ENCODE data around the gene ERFE.

Gene ERFE

DNA sequence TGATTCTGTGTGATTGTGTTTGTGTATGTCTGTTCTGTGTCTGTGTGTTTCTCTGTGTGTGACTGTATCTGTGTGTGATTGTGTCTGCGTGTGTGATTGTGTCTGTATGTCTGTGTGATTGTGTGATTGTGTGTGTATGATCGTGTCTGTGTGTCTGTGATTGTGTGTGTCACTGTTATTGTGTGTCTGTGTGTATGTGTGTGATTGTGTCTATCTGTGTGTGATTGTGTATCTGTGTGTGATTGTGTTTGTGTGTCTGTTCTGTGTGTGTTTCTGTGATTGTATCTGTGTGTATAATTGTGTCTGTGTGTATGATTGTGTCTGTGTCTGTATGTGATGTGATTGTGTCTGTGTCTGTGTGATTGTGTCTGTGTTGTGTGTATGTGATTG lies 32.0 kb upstream of the ERFE start:
- no peak for DNase-seq

DNA sequence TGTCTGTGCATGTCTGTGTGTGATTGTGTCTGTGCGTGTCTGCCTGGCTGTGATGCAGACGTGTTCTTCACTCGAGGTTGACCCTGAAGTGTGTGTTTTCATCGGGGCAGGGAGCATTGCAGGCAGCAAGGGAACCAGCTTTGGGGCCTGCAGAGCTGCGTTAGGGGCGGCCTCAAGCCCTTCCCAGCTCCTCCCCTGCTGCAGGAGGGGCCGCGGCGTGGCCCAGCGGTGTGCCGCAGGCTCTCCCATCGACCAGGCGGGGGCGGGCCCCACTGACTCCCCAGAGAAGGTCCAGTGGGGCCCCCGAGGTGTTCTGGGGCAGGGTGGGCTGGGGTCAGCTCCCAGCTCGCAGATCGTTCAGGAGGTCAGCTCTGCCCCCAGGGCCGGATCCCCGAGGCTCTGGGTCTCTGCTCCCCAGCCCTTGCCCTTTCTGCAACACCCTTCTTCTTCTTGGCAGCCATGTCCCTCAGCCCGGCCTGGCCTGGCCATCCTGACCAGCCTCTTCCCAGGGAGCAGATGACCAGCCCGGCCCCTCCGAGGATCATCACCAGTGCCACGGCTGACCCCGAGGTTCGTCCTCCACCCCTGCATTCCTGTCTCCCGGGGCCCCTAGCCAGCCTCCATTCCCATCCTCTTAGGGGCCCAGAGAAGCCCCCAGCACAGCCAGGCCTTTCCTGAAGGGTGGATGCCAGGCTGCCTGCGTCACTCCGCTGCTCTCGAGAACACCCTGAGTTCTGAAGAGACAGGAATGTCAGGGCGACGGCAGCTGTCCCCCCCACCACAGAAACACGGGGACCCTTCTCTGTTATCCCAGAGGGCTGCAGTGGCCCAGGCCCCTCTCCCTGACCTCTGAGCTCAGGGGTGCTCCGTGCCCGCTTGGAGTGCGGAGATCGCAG lies 31.4 kb upstream of the ERFE start:
- DNase-seq, result no peak

GRCh38 chr2:238128061-238128440 lies 30.7 kb upstream of the ERFE start:
- DNase-seq, result no peak

- no peak for DNase-seq
Observed at GRCh38 chr2:238128534-238129001, 30.2 kb upstream of the ERFE start.

- DNase-seq, result no peak
Observed at GRCh38 chr2:238129166-238130010, 29.4 kb upstream of the ERFE start.

GRCh38 chr2:238130111-238130695 lies 28.6 kb upstream of the ERFE start:
- DNase-seq, result no peak

- no peak for DNase-seq
Observed at GRCh38 chr2:238130696-238131628, 27.8 kb upstream of the ERFE start.

DNA sequence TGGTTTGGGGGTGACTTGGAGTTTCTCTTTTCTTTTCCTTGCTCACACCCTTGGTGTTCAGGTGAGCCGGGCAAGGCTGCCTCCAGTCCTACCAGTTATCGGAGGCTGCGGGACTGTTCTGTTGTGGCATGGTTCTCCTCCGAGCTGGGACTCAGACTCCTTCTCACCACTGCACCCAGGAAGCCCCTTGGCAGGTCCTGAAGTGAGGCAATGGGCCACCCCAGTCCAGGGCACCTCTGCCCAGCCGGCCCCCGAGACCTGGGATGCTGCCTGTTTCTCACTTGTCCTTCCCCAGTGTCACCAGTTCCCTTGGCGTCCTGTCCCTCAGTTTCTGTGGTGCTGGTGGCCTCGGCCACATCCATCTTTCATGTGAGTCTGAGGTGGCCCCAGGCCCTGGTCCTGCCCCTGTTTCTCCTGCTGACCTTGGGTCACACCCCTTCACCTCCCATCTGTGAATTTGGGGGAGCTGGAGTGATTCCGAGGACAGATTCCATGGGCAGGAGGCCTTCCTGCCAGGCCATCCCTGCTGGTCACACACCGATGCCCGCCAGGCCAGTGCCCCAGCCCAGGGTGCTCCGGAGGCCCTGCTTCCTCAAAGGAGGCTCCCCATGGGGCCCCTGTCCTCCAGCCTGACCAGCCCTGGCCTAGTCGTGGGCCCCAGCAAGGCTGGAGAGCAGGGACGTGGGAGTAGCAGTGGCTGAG lies 26.9 kb upstream of the ERFE start:
- no peak for DNase-seq

DNA sequence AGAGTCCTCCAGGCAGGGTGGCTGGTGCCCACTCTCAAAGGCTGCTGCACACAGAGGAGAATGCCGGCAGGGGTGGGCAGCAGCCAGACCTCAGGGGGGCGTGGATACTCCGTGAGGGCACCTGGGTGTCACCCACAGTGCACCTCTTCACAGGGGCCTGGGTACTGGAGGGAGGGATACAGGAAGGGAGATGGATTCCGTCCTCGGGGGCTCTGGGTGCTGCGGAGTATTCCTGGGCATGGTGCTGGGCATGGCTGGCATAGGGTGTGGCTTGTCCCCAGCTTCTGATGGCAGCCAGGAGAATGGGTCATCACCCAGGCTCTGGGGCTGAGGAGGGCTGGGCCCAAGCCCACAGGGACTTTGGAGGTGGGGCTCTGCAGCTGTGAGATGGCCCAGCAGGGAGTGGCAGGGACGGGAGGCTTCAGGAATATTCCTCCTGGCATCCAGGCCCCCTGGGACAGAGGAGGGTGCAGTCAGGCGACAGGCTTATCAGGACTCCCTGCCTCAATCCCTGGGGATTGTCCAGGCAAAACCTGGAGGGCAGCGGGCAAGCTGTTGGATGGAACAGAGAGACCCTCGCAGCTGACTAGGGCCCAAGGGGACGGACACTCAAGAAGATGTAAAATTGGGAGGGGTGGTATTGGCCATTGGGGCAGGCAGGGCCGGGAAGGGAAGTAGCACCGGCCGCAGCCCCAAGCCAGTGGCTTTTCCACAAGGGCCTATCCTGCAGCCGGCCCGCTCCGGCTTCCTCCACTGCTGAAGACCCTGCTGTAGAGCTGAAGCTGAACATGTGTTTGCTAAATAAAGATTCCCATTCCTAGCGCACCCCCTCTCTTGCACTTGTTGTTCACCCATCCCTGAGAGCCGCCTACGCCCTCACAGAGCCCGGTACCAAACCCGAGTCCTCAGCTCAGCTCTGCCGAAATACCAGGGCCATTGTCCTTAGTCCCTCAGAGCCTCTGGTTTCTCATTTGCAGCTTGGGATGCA lies 26.0 kb upstream of the ERFE start:
- DNase-seq, result no peak

DNA sequence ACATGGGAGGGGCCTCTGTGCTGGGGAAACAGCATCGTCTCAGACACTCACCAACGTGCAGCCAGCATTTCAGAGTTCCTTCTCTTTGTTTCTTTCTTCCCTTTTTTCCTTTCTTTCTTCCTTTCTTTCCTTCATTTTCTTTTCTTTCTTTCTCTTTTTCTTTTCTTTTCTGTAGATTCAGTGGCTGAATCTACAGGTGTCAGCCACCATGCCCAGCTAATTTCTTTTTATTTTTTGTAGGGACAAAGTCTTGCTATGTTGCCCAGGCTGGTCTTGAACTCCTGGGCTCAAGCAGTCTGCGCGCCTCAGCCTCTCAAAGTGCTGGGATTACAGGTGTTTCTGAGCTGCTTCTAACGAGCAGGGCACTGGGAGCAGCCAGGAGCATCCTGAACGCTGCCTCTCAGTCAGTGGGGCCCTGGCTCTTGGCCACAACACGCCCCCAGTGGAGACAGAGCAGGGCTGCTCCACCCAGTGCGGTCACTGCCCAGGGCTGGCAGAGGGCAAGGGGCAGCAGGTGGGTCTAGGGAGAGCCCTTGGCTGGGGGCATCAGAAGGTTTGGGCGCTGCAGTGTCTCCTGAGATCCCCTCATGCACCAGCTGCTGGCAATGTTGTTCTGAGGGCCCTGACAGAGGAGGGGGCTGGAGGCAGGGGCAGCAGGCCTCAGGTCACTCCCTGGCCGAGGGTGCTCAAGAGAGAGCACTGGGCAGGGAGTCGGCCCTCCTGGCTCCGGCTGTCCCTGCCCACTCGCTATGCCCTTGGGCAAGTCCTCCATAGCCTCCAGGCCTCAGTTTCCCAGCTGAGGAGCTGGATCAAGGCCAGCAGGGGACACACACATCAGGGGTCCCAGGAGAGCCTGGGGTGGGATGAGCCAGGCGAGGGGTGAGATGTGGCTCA lies 25.0 kb upstream of the ERFE start:
- DNase-seq, result no peak

DNA sequence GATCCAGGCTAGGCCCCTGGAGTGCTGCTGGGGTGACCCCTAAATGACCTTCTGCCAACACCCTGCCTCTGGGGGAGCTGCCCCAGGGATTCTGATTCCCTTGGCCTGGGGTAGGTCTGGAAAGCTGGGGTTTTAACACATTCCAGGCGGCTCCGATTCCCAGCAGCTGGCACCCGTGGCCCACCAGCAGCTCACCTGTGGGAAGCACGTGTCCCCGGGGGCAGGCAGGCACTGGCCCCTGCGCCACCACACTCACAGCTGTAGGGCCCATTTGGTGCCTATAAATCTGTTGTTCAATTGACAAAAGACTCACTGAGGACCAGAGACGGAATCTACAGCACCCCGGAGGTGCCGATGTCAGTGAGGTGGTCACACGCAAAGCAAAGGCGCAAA lies 24.4 kb upstream of the ERFE start:
- no peak for DNase-seq

GRCh38 chr2:238135601-238136150 lies 23.1 kb upstream of the ERFE start:
- no peak for DNase-seq

DNA sequence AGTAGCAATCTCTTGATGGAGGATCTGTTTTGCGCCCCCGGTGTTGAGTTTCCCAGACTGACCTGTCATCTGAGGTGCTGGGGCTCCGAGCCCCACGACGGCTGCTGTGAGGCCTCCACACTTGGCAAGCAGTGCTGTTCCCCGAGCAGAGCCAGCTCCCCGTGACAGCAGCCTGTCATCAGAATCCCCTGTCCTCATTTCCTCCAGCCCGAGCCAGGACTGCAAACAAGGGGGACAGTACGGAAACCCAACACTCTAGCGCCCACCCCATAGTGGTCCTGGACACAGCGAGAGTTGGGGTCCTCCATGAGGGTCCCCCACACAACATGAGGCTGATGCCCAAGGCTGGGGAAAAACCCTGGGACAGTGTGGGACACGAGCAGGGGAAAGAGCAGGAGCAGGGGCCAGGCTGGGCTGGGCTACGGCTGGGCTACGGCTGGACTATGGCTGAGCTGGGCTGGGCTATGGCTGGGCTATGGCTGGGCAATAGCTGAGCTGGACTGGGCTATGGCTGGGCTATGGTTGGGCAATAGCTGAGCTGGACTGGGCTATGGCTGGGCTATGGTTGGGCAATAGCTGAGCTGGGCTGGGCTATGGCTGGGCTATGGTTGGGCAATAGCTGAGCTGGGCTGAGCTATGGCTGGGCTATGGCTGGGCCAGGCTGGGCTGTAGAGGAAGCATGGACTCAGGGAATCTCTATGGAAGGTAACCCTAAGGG lies 21.8 kb upstream of the ERFE start:
- DNase-seq, result no peak

DNA sequence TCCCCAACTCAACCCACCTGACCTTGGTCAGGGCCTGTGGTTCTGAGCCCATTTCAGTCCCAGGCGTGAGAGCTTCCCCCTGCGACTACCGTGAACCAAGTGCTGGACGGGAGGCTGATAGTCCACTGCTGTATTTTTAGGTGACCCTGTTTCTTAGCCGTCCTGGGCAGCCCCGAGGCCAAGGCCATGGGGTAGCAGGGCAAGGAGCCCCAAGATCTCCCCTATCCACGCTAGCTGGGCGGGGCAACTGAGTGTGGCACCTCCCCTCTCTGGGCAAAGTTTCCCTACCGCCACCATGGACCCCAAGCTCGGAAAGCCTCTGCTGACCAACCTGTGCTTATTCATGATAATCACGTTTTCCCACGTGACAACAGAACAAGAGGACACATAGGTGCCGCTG lies 20.9 kb upstream of the ERFE start:
- DNase-seq, result no peak

- no peak for DNase-seq
Observed at GRCh38 chr2:238138331-238139195, 20.2 kb upstream of the ERFE start, which contains the start of gene KLHL30. Gene KLHL30 (plus strand): TSS chr2:238138668. CDS start chr2:238140755, 2,087 bp downstream.

DNA sequence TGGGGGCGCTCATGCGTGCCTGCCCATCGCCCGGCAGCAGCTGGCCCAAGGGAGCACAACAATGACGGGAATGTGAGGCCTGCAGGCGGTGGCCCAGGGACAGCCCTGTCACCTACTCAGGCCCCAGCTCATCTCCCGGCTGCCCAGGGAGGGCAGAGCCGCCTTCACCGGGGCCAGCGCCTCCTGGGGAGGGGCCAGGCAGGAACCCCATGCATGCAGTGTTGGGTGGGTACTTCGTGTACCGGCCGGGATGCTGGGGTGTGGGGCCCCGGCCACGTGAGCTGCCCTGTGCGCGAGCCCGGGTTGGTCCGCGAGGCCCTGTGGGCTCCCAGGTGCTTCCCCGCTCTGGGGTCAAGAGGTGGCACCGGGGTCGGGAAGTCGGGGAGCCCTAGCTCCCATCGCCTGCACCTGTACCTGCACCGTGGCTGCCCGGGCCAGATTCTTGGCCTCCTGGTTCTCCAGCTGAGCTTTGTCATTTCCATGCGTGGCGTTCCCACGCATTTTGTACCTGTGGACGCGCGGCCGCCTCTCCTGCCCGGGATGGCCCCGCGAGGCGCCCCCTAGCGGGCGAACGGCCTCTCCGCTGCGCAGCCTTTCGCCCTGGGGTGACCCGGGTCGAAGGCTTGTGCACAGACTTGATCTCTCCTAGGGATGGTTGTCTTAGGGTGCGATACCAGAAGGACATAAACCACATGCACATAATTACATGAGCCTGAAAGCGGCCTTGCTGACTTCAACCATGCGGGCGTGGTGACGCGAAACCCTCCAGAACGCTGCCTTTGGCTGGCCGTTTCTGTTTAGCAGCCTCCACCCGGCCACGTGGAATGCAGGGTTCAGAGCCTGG lies 19.4 kb upstream of the ERFE start:
- no peak for DNase-seq
